ENCODE results near the gene WWTR1. TPM values are rescaled to one million over a fixed set of nuclear protein-coding genes. Genes with fewer than 3 reads are reported as not detected.

The WWTR1 gene
- total RNA-seq, 1 donor from 2014 or later = 39.1 TPM

DNA sequence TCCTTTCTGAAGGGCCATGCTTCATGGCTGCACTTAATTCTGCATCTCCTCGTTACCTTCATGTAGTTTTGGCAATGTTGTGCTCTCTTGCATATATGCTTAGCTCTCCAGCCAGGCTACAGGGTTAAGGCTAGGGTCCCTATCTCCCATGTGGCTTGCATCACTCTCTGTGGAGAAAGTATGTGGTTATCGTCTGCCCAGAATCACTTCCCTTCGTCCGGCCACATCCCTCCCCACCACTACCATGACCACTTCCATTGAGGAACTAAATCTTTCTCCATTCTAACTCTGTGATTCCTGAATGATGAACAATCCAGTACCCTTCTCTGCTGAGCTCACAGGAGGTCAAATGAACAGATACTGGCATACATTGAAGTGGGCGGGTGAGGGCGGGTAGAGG, 34.0 kb downstream of the WWTR1 start:
- DNase-seq = no peak
- Histone ChIP-seq H3K4me1 (peaks cover 89% of the 10 kb centered on the region), H3K4me3 (no peak overlapping the region), H3K27me3 (ENCODE audit: low read depth) (no peaks in the 10 kb centered on the region), H3K36me3 (no peaks in the 10 kb centered on the region), H3K27ac (replicated peaks) (no peak overlapping the region), H3K9me3 (replicated peaks) (no peaks in the 10 kb centered on the region)
- intact Hi-C loops (cut with micrococcal nuclease) = no loop called here
- TF ChIP-seq, protein P1, sequence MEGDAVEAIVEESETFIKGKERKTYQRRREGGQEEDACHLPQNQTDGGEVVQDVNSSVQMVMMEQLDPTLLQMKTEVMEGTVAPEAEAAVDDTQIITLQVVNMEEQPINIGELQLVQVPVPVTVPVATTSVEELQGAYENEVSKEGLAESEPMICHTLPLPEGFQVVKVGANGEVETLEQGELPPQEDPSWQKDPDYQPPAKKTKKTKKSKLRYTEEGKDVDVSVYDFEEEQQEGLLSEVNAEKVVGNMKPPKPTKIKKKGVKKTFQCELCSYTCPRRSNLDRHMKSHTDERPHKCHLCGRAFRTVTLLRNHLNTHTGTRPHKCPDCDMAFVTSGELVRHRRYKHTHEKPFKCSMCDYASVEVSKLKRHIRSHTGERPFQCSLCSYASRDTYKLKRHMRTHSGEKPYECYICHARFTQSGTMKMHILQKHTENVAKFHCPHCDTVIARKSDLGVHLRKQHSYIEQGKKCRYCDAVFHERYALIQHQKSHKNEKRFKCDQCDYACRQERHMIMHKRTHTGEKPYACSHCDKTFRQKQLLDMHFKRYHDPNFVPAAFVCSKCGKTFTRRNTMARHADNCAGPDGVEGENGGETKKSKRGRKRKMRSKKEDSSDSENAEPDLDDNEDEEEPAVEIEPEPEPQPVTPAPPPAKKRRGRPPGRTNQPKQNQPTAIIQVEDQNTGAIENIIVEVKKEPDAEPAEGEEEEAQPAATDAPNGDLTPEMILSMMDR (IDR thresholded peaks at IDR 0.05; ENCODE audit: borderline replicate concordance) = no peak

- no peak for DNase-seq
- TF ChIP-seq, protein P1 (IDR thresholded peaks at IDR 0.05; ENCODE audit: borderline replicate concordance) = no peak
- intact Hi-C loops (cut with micrococcal nuclease) = no loop called here
- Histone ChIP-seq H3K27ac (replicated peaks) (peak overlapping the region; percentile 22), H3K36me3 (no peaks in the 10 kb centered on the region), H3K4me1 (peaks cover 89% of the 10 kb centered on the region), H3K27me3 (ENCODE audit: low read depth) (no peaks in the 10 kb centered on the region), H3K9me3 (replicated peaks) (no peaks in the 10 kb centered on the region), H3K4me3 (no peak overlapping the region)
These were observed 36.4 kb downstream of the WWTR1 start for GRCh38 chr3:149621218-149622005.

- H3K27ac ChIP-seq (replicated peaks) = peak overlapping the region; percentile 22
- no peak for DNase-seq
- intact Hi-C loops (cut with micrococcal nuclease) = no loop called here
- TF ChIP-seq, protein P1 (IDR thresholded peaks at IDR 0.05; ENCODE audit: borderline replicate concordance) = no peak
- no peaks in the 10 kb centered on the region for H3K36me3 ChIP-seq
- H3K4me1 ChIP-seq = peaks cover 89% of the 10 kb centered on the region
- no peaks in the 10 kb centered on the region for H3K9me3 ChIP-seq (replicated peaks)
- no peaks in the 10 kb centered on the region for H3K27me3 ChIP-seq (ENCODE audit: low read depth)
- no peak overlapping the region for H3K4me3 ChIP-seq
These were observed 37.4 kb downstream of the WWTR1 start for GRCh38 chr3:149620291-149621020.

DNA sequence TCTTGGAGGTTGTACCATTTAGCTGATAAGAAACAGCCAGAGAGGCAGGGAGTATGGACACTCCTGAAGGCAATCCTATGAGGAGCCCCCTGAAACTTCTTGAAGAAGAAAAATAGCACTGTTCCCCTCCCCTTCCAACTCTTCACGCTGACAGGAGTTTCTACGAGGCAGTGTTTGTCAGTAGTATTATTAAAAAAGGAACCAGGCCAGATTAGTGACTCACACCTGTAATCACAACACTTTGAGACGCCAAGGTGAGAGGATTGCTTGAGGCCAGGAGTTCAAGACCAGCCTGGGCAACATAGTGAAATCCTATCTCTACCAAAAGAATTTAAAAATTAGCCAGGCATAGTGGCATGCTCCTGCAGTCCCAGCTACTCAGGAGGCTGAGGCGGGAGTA, 38.7 kb downstream of the WWTR1 start:
- no peak overlapping the region for H3K4me3 ChIP-seq
- intact Hi-C loops (cut with micrococcal nuclease) = loop anchor here (10.0 kb wide), 1 partner anchor 64 kb away; no protein-coding TSS in a partner anchor
- peaks cover 89% of the 10 kb centered on the region for H3K4me1 ChIP-seq
- no peaks in the 10 kb centered on the region for H3K27me3 ChIP-seq (ENCODE audit: low read depth)
- H3K27ac ChIP-seq (replicated peaks) = peak overlapping the region; percentile 71
- TF ChIP-seq, protein P1 (IDR thresholded peaks at IDR 0.05; ENCODE audit: borderline replicate concordance) = no peak
- H3K9me3 ChIP-seq (replicated peaks) = no peaks in the 10 kb centered on the region
- no peak for DNase-seq
- H3K36me3 ChIP-seq = no peaks in the 10 kb centered on the region

DNA sequence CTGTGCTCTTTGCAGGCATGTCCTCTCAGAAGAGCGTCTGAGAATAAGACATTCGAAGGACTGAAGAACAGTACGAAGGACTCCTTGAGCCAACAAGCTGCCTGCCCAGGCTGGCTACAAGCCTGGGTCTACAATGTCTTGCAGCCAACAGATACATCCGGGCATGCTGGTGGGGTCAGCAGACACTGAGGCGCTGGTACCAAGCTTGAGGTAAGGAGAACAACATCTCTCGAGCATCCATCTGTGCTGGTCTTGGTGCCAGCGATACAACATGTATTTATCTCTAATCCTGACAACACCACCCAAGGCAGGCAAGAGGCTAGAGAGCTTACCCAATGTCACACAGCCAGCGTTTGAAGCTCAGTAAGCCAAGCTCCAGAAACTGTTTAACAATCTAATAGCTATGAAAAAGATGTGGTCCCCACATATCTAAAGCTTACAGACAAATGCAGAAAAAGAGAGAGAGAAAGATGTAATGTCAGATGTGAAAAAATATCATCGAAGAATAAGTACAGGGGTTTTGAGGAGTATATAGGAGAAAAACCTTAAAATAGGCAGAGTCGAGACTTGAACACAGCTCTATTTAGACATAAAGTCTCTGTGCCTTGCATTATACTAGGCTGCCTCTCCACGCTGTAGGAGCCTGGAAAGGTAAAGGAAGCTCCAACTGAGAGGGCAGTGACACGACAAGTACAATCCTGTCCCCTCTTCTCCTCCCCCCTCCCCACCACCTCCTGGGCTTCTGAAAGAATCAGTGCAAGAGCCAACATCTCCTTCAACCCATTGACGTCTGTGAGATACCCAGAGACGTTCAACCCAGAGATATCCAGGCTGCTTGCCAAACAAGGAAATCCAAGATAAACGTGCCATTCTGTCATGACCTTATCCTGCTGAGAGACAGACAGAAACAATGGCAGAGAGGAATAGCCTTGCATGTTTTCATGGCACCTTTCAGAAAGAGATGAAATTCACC, 39.4 kb downstream of the WWTR1 start:
- intact Hi-C loops (cut with micrococcal nuclease) = loop anchor here (10.0 kb wide), 1 partner anchor 64 kb away; no protein-coding TSS in a partner anchor
- TF ChIP-seq, protein P1 (IDR thresholded peaks at IDR 0.05; ENCODE audit: borderline replicate concordance) = no peak
- H3K9me3 ChIP-seq (replicated peaks) = no peaks in the 10 kb centered on the region
- no peak overlapping the region for H3K4me3 ChIP-seq
- H3K27ac ChIP-seq (replicated peaks) = peak overlapping the region; percentile 71
- no peaks in the 10 kb centered on the region for H3K27me3 ChIP-seq (ENCODE audit: low read depth)
- H3K4me1 ChIP-seq = peaks cover 89% of the 10 kb centered on the region
- peak; percentile 29 for DNase-seq
- H3K36me3 ChIP-seq = no peaks in the 10 kb centered on the region
